HG02571 (cell line): ENCODE data around the gene DHRS13.
"Not testable (repeated sequence)": the region's sequence is repeated elsewhere in the genome, so short reads cannot be mapped to it uniquely, and the experiment has no call there.

ENCODE experiments used
- ATAC-seq: cut with Tn5 transposase; IDR thresholded peaks from one replicate; pipeline ENCODE4 v1.9.1; 2021; ENCODE audit warnings: mild to moderate bottlenecking, moderate library complexity; ENCODE audit not compliant: unreplicated experiment

The DHRS13 gene

GRCh38 chr17:28937044-28937729 lies 34.3 kb upstream of the DHRS13 start:
- no peak for ATAC-seq

GRCh38 chr17:28935744-28936460 lies 33.0 kb upstream of the DHRS13 start:
- no peak for ATAC-seq

GRCh38 chr17:28934508-28934907 lies 31.6 kb upstream of the DHRS13 start:
- not testable (repeated sequence) for ATAC-seq

GRCh38 chr17:28929787-28930186 lies 26.9 kb upstream of the DHRS13 start:
- no peak for ATAC-seq

GRCh38 chr17:28928061-28928460 lies 25.2 kb upstream of the DHRS13 start:
- ATAC-seq: no peak

- ATAC-seq: no peak
These were observed 23.9 kb upstream of the DHRS13 start for GRCh38 chr17:28926786-28927185.

GRCh38 chr17:28926366-28926765 lies 23.5 kb upstream of the DHRS13 start:
- ATAC-seq: no peak

- ATAC-seq: no peak
These were observed 23.1 kb upstream of the DHRS13 start for GRCh38 chr17:28925912-28926365.

- ATAC-seq: no peak
These were observed 17.3 kb upstream of the DHRS13 start for GRCh38 chr17:28920201-28920600.

- ATAC-seq: no peak
These were observed 15.4 kb upstream of the DHRS13 start for GRCh38 chr17:28918295-28918694.

- ATAC-seq: no peak
These were observed 14.6 kb upstream of the DHRS13 start for GRCh38 chr17:28917465-28917864.

GRCh38 chr17:28917029-28917428 lies 14.2 kb upstream of the DHRS13 start:
- ATAC-seq: no peak

GRCh38 chr17:28916302-28916934 lies 13.5 kb upstream of the DHRS13 start:
- ATAC-seq: no peak

- ATAC-seq: no peak
These were observed 10.1 kb upstream of the DHRS13 start for GRCh38 chr17:28912938-28913333.

GRCh38 chr17:28912281-28912937 lies 9.5 kb upstream of the DHRS13 start:
- ATAC-seq: no peak

- no peak for ATAC-seq
These were observed 8.6 kb upstream of the DHRS13 start for GRCh38 chr17:28911411-28912045.

GRCh38 chr17:28910534-28910933 lies 7.7 kb upstream of the DHRS13 start:
- ATAC-seq: no peak

GRCh38 chr17:28908640-28909167 lies 5.8 kb upstream of the DHRS13 start:
- ATAC-seq: no peak

GRCh38 chr17:28907709-28908475 lies 5.0 kb upstream of the DHRS13 start:
- no peak for ATAC-seq
